Measurements from ENCODE around the gene XIRP1. TPM values are rescaled to one million over a fixed set of nuclear protein-coding genes. Genes with fewer than 3 reads are reported as not detected.

The XIRP1 gene
- total RNA-seq, 1 donor from 2014 or later, result 0.21 TPM

DNA sequence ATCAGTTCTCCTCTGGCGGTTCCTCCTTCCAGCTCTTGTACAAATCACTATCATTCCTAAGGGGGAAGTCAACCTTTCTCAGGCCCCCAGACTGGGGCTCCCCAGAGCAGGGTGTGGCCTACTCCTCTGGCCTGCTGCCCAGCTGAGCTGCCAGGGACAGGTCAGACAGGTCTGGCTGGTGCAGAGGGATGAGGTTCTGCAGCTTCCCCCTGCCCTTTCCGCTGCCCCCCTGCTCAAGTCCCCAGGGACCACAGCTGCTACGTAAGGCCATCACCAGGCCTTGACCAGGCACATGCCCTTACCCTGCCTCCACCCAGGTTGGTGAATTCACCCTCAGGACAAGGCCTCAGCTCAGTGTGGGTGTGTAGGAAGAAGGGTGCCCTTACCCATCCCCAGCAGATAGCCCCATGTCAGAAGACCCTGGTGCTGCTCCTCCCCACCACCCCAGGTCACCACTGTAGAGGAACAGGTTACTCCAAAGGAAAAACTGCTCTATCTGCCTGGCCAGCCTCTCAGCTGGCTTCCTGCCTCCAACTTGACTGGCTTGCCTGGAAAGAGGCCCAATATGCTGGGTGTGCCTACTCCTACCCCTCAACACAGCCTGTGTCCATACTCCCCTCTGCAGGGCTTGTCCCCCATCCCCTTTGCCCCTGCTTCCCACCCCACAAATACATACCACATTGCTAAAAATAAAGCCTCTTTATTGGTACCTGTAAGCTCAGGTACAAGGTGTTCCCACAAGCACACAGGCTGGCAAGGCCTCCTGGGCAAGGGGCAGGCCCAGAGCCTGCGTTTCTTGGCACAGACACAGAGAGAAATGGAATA is 51.0 kb downstream of the XIRP1 start:
- H3K27ac Mint-ChIP-seq (ENCODE audit: unreplicated experiment), result peak overlapping the region; percentile 52
- H3K4me1 Mint-ChIP-seq (ENCODE audit: unreplicated experiment), result peaks cover 42% of the 10 kb centered on the region
- DNase-seq (ENCODE audit: low spot score), result no peak
- peaks cover 11% of the 10 kb centered on the region for H3K27me3 Mint-ChIP-seq (ENCODE audit: unreplicated experiment)
- no peaks in the 10 kb centered on the region for H3K9me3 Mint-ChIP-seq (ENCODE audit: unreplicated experiment)
- TF ChIP-seq, protein P1, sequence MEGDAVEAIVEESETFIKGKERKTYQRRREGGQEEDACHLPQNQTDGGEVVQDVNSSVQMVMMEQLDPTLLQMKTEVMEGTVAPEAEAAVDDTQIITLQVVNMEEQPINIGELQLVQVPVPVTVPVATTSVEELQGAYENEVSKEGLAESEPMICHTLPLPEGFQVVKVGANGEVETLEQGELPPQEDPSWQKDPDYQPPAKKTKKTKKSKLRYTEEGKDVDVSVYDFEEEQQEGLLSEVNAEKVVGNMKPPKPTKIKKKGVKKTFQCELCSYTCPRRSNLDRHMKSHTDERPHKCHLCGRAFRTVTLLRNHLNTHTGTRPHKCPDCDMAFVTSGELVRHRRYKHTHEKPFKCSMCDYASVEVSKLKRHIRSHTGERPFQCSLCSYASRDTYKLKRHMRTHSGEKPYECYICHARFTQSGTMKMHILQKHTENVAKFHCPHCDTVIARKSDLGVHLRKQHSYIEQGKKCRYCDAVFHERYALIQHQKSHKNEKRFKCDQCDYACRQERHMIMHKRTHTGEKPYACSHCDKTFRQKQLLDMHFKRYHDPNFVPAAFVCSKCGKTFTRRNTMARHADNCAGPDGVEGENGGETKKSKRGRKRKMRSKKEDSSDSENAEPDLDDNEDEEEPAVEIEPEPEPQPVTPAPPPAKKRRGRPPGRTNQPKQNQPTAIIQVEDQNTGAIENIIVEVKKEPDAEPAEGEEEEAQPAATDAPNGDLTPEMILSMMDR (IDR thresholded peaks at IDR 0.05; ENCODE audit: unreplicated experiment), result no peak
- peaks cover 46% of the 10 kb centered on the region for H3K36me3 Mint-ChIP-seq (ENCODE audit: low read depth, unreplicated experiment)
- H3K4me3 Mint-ChIP-seq (ENCODE audit: unreplicated experiment), result peak overlapping the region; percentile 77

DNA sequence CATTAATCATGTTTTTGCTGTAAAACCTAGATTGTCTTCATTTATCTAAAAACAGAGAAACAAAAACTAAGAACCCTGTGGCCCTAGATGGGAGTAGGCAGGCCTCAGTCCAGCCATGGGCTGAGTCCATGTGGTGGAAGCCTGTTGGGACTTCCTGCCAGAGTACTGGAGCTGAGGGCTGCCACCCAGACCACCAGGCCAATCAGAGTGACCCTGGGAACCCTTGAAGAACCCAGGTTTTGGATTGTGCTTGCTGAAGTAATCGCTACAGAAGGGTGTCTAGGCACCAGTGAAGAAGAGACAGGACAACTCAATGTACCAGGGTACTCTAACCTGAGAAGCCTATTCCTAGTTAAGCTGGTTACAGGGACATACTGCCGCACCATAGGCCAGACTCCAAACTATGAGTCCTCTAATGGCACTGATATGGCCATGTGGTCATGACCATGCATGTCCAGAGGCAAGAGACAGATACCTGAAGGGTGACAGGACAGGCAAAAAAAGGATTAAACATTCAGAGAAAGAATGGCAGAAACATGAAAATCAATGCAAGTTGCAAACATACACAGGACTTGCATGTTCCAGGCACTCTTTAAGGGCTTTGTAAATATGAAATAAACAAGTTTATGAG is 51.9 kb downstream of the XIRP1 start:
- DNase-seq (ENCODE audit: low spot score), result no peak
- TF ChIP-seq, protein P1 (IDR thresholded peaks at IDR 0.05; ENCODE audit: unreplicated experiment), result no peak
- Mint-ChIP-seq H3K9me3 (ENCODE audit: unreplicated experiment) (no peaks in the 10 kb centered on the region), H3K27me3 (ENCODE audit: unreplicated experiment) (peaks cover 9% of the 10 kb centered on the region), H3K4me1 (ENCODE audit: unreplicated experiment) (peaks cover 39% of the 10 kb centered on the region), H3K27ac (ENCODE audit: unreplicated experiment) (no peak overlapping the region), H3K36me3 (ENCODE audit: low read depth, unreplicated experiment) (peaks cover 40% of the 10 kb centered on the region), H3K4me3 (ENCODE audit: unreplicated experiment) (peak overlapping the region; percentile 77)

DNA sequence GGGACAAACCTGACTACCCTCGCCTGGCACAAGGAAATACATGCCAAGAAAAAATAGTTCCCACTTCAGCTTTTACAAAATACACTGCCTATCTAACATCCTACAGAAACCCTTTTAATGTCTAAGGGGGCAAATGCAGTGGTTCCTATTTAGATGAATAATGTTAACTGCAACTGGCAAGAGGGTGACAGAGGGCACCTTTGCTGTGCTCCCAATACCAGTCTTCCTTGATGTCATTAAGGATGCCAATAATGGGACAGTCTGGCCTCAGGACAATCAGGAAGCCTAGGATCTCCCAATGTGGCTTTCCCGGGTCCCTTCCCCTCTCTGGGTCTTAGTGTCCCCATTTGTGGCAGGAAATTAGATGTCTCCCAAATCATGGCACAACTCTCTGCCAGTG is 53.0 kb downstream of the XIRP1 start:
- peaks cover 14% of the 10 kb centered on the region for H3K27me3 Mint-ChIP-seq (ENCODE audit: unreplicated experiment)
- no peak for DNase-seq (ENCODE audit: low spot score)
- no peaks in the 10 kb centered on the region for H3K9me3 Mint-ChIP-seq (ENCODE audit: unreplicated experiment)
- TF ChIP-seq, protein P1 (IDR thresholded peaks at IDR 0.05; ENCODE audit: unreplicated experiment), result no peak
- peaks cover 38% of the 10 kb centered on the region for H3K36me3 Mint-ChIP-seq (ENCODE audit: low read depth, unreplicated experiment)
- H3K4me3 Mint-ChIP-seq (ENCODE audit: unreplicated experiment), result no peak overlapping the region
- H3K27ac Mint-ChIP-seq (ENCODE audit: unreplicated experiment), result no peak overlapping the region
- H3K4me1 Mint-ChIP-seq (ENCODE audit: unreplicated experiment), result peaks cover 47% of the 10 kb centered on the region

DNA sequence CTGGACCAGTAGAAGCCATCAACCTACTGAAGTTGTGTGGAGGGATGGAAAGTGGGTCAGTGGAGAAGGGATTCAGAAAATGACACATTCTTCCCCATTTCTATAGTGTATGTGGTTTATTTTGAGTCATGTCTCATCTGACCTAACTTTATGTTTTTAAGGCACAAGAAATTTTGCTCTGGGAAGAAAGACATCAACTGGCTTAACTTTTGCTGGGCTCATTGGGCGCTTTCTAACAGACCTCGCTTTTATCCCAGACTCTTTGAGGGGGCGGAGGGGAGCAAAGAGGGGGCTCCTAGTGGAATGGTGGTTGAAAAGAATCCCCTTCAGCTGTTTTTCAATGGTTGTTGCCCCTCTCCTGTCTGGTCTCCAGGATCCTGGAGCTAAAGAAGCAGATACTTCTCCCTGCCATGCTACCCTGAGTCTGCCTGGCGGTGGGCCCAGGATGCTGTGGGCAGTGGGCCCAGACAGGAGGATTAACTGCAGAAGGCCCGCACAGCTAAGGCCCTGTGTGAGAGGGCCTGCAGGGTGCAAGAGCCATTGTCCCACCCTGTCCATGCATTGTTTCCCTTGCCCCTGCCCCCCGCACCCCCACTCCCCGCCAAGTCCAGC is 53.5 kb downstream of the XIRP1 start:
- DNase-seq (ENCODE audit: low spot score), result no peak
- Mint-ChIP-seq H3K27ac (ENCODE audit: unreplicated experiment) (no peak overlapping the region), H3K4me1 (ENCODE audit: unreplicated experiment) (peaks cover 49% of the 10 kb centered on the region), H3K9me3 (ENCODE audit: unreplicated experiment) (no peaks in the 10 kb centered on the region), H3K36me3 (ENCODE audit: low read depth, unreplicated experiment) (peaks cover 37% of the 10 kb centered on the region), H3K27me3 (ENCODE audit: unreplicated experiment) (peaks cover 14% of the 10 kb centered on the region), H3K4me3 (ENCODE audit: unreplicated experiment) (no peak overlapping the region)
- TF ChIP-seq, protein P1 (IDR thresholded peaks at IDR 0.05; ENCODE audit: unreplicated experiment), result no peak
